Activated CD4-positive, alpha-beta T cell treated with anti-CD3 and anti-CD28 coated beads, Interleukin-2, amount 10 ng/mL, durations not matched to agents 7 days and 5 days (primary cell): ENCODE measurements around the gene SPATS2. TPM values are rescaled to one million over a fixed set of nuclear protein-coding genes. Genes with fewer than 3 reads are reported as not detected.

ENCODE experiments used
- CTCF ChIA-PET: fragments of 350-600 bp; sonication (Branson Sonifier 250); formaldehyde crosslinking; loops from one replicate; lab custom pipeline; 2021; ENCODE audit warnings: antibody characterized with exemption; lab: Charles Lee
- POLR2A ChIA-PET: fragments of 350-600 bp; sonication (Branson Sonifier 250); formaldehyde crosslinking; loops from one replicate; lab custom pipeline; 2021; ENCODE audit warnings: antibody characterized with exemption; lab: Charles Lee
- DNase-seq: peaks from one replicate; pipeline ENCODE4 v3.0.0-alpha.2; 2020
- H3K27ac Mint-ChIP-seq: one replicate; pipeline ENCODE4 v1.8.0; 2021; ENCODE audit warnings: mild to moderate bottlenecking, moderate library complexity, mixed read lengths
- H3K27me3 Mint-ChIP-seq: one replicate; pipeline ENCODE4 v1.8.0; 2021; ENCODE audit warnings: mixed read lengths
- H3K36me3 Mint-ChIP-seq: one replicate; pipeline ENCODE4 v1.8.0; 2021; ENCODE audit warnings: low read depth, mixed read lengths
- H3K4me1 Mint-ChIP-seq: one replicate; pipeline ENCODE4 v1.8.0; 2021; ENCODE audit warnings: mixed read lengths
- H3K4me3 Mint-ChIP-seq: one replicate; pipeline ENCODE4 v1.8.0; 2021; ENCODE audit warnings: mild to moderate bottlenecking, moderate library complexity, mixed read lengths
- H3K9me3 Mint-ChIP-seq: one replicate; pipeline ENCODE4 v1.8.0; 2021; ENCODE audit warnings: mixed read lengths
- total RNA-seq, 2 experiments: library from RNA; stranded (reverse); gene quantifications; one replicate each; pipeline ENCODE4 v1.2.3, GENCODE V29; 2021

Gene SPATS2
- total RNA-seq, 2 experiments from 2014 or later = 12.8 to 20.3 TPM

DNA sequence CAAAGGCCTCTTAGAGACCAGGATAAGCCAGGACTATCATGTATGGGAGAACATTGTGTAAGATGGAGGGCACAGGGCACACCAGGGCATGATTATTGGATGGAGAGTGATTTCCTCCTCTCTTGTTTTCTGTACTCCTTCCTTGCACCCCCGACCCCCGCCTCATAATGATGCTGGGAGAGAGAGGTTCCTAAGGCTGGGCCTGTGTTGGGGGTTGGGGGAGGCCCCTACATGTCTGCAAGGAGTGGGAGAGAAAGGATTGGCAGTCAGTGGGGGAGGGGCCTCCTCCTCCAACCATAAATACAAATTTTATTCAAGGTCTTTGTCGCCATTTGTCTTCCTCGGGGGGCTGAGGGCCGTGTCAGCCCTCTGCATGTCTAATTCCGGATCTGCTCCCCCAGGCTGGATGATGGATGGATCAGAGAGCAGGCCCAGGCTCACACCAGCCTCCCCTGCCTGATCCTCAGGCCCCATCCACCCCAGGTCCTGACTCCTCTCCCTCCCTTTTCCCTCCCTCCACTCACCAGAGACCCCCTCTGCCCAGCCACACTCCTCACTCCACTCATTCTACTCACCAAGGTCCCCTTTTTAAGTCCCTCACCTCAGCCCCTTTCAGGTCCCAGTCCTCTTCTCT, 28.3 kb upstream of the SPATS2 start:
- Mint-ChIP-seq H3K36me3 (no peaks in the 10 kb centered on the region), H3K9me3 (no peaks in the 10 kb centered on the region), H3K27ac (no peak overlapping the region), H3K4me3 (no peak overlapping the region), H3K27me3 (peaks cover 87% of the 10 kb centered on the region), H3K4me1 (peaks cover 33% of the 10 kb centered on the region)
- no peak for DNase-seq
- POLR2A ChIA-PET = no interaction called here
- CTCF ChIA-PET = interaction anchor here (1.2 to 4.6 kb wide), 5 partner anchors 8 to 50 kb away, joined by 5 to 29 read pairs (median 17); partner anchors contain the start of genes DNAJC22, PRPH and TROAP

DNA sequence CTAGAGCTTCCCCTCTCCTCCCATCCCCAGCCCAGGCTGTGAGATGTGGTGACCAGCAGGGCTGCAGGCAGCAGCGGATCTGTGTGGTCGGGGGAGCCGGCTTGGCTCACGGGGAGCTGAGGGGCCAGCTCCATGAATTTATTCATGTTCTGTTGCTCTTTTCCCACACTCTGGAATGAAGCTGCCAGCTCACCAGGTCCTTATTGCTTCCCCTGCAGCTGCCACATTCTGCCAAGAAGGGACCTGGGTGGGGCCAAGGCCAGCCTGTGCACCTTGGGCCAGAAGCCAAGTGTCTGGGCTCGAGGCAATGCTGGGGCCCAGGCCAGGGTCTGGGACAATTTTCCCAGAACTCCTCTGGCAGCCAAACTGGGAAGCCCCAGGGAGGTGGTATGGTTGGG, 27.8 kb upstream of the SPATS2 start:
- H3K4me3 Mint-ChIP-seq = no peak overlapping the region
- DNase-seq = no peak
- ChIA-PET CTCF (interaction anchor here (1.2 kb wide), 1 partner anchor 9 kb away, joined by 5 read pairs; no protein-coding TSS in a partner anchor), POLR2A (no interaction called here)
- H3K27ac Mint-ChIP-seq = no peak overlapping the region
- H3K4me1 Mint-ChIP-seq = peaks cover 33% of the 10 kb centered on the region
- peaks cover 88% of the 10 kb centered on the region for H3K27me3 Mint-ChIP-seq
- H3K36me3 Mint-ChIP-seq = no peaks in the 10 kb centered on the region
- no peaks in the 10 kb centered on the region for H3K9me3 Mint-ChIP-seq

GRCh38 chr12:49340095-49340870, 27.0 kb upstream of the SPATS2 start:
- peaks cover 84% of the 10 kb centered on the region for H3K27me3 Mint-ChIP-seq
- POLR2A ChIA-PET = no interaction called here

GRCh38 chr12:49340971-49341776, 26.1 kb upstream of the SPATS2 start:
- no peak for DNase-seq
- Mint-ChIP-seq H3K4me3 (no peak overlapping the region), H3K9me3 (no peaks in the 10 kb centered on the region), H3K27me3 (peaks cover 86% of the 10 kb centered on the region), H3K36me3 (no peaks in the 10 kb centered on the region), H3K27ac (no peak overlapping the region), H3K4me1 (peaks cover 34% of the 10 kb centered on the region)
- ChIA-PET CTCF (interaction anchor here (0.7 to 4.0 kb wide), 16 partner anchors 9 to 170 kb away, joined by 3 to 32 read pairs (median 4); partner anchors contain the start of genes PRPH, SPATS2 and TROAP), POLR2A (no interaction called here)

More at GRCh38 chr12:49340095-49340870, 27.0 kb upstream of the SPATS2 start:
- H3K9me3 Mint-ChIP-seq = no peaks in the 10 kb centered on the region
- CTCF ChIA-PET = interaction anchor here (1.0 to 4.0 kb wide), 5 partner anchors 8 to 75 kb away, joined by 3 to 32 read pairs (median 5); partner anchors contain the start of gene PRPH
- DNase-seq = no peak
- H3K4me1 Mint-ChIP-seq = peaks cover 31% of the 10 kb centered on the region
- H3K4me3 Mint-ChIP-seq = no peak overlapping the region
- no peak overlapping the region for H3K27ac Mint-ChIP-seq
- H3K36me3 Mint-ChIP-seq = no peaks in the 10 kb centered on the region

DNA sequence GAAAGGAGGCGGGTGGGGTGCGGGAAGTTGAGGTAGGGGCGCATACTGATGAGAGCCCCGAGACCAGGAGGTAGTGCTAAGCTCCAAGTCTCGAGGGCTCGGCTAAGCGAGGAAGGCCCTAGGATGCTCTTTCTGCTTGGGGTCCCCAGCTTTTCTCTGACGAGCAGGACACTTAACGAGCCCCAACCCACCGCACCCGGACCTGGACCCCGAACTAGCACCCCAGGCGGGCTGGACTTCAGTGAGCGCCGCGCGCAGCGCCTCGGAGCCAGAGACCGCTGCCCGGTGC, 25.5 kb upstream of the SPATS2 start:
- Mint-ChIP-seq H3K27me3 (peaks cover 89% of the 10 kb centered on the region), H3K4me3 (peak overlapping the region; percentile 13)

GRCh38 chr12:49342066-49342913, 25.0 kb upstream of the SPATS2 start:
- CTCF ChIA-PET = interaction anchor here (0.6 to 4.0 kb wide), 25 partner anchors 10 to 287 kb away, joined by 3 to 32 read pairs (median 4); partner anchors contain the start of genes PRPH, SPATS2 and TROAP
- POLR2A ChIA-PET = no interaction called here
- Mint-ChIP-seq H3K27me3 (peaks cover 89% of the 10 kb centered on the region), H3K27ac (no peak overlapping the region), H3K4me3 (peak overlapping the region; percentile 27), H3K4me1 (peaks cover 34% of the 10 kb centered on the region), H3K9me3 (no peaks in the 10 kb centered on the region), H3K36me3 (no peaks in the 10 kb centered on the region)
- peak; percentile 75 for DNase-seq

More for the DNA sequence above, 25.5 kb upstream of the SPATS2 start:
- no peak for DNase-seq
- POLR2A ChIA-PET = no interaction called here
- H3K9me3 Mint-ChIP-seq = no peaks in the 10 kb centered on the region
- no peaks in the 10 kb centered on the region for H3K36me3 Mint-ChIP-seq
- H3K27ac Mint-ChIP-seq = no peak overlapping the region
- CTCF ChIA-PET = interaction anchor here (0.8 to 4.0 kb wide), 21 partner anchors 9 to 286 kb away, joined by 3 to 32 read pairs (median 4); partner anchors contain the start of genes PRPH, SPATS2 and TROAP
- peaks cover 34% of the 10 kb centered on the region for H3K4me1 Mint-ChIP-seq

DNA sequence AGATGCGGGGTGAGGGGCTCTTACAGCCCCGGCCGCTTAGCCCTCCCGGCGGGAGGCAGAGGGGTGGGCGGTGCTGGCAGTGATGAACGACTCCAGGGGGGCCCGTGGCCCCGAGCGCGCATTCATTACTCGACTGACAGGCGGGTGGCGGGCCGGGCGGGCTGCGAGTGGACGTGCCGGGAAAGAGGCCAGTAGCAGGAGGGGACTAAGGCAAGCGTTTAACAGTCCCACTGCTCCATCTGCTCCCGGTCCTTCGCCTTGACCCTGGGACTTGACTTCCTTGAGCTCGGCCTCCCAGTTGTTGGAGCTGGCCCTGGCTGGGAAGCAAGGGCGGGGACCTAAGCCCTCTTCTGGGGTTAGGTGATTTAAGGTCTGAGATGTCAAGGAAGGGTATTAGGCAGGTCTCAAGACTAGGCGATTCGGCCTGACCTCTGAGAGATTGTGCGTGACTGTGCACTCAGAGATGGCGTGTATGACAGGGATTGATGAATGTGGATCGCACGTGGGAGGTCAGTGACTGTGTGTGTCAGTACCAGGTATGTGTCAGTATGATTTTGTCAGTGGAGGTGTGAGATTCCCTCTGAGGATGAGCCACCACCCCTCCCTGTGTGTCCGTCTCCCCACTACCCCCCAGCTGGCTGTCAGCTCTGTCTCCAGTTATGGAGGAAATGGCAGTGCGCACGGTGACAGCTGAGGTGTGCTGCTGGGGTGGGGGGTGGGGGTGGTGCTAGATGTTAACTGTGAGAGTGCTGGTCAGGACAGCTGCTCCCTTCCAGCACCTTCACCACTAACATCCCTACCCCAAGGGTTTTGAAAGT, 24.1 kb upstream of the SPATS2 start:
- peak overlapping the region; percentile 27 for H3K4me3 Mint-ChIP-seq
- CTCF ChIA-PET = interaction anchor here (0.6 to 4.0 kb wide), 16 partner anchors 11 to 1707 kb away, joined by 3 to 32 read pairs (median 6); partner anchors contain the start of genes PRPH, SPATS2 and TROAP
- H3K36me3 Mint-ChIP-seq = no peaks in the 10 kb centered on the region
- DNase-seq = no peak
- peaks cover 27% of the 10 kb centered on the region for H3K4me1 Mint-ChIP-seq
- H3K9me3 Mint-ChIP-seq = no peaks in the 10 kb centered on the region
- peaks cover 85% of the 10 kb centered on the region for H3K27me3 Mint-ChIP-seq
- no peak overlapping the region for H3K27ac Mint-ChIP-seq
- POLR2A ChIA-PET = no interaction called here

- no peak for DNase-seq
- Mint-ChIP-seq H3K27ac (no peak overlapping the region), H3K4me3 (no peak overlapping the region), H3K36me3 (no peaks in the 10 kb centered on the region), H3K27me3 (peaks cover 81% of the 10 kb centered on the region), H3K4me1 (peaks cover 27% of the 10 kb centered on the region), H3K9me3 (no peaks in the 10 kb centered on the region)
- POLR2A ChIA-PET = no interaction called here
- CTCF ChIA-PET = interaction anchor here (3.9 to 4.0 kb wide), 2 partner anchors 12 to 48 kb away, joined by 30 to 32 read pairs; partner anchors contain the start of gene PRPH
Measured at GRCh38 chr12:49344486-49345050, 22.7 kb upstream of the SPATS2 start.

- H3K9me3 Mint-ChIP-seq = no peaks in the 10 kb centered on the region
- DNase-seq = no peak
- POLR2A ChIA-PET = no interaction called here
- no peak overlapping the region for H3K4me3 Mint-ChIP-seq
- CTCF ChIA-PET = interaction anchor here (2.5 to 4.7 kb wide), 4 partner anchors 13 to 167 kb away, joined by 22 to 47 read pairs (median 35); partner anchors contain the start of gene PRPH
- H3K36me3 Mint-ChIP-seq = no peaks in the 10 kb centered on the region
- H3K4me1 Mint-ChIP-seq = peaks cover 27% of the 10 kb centered on the region
- H3K27me3 Mint-ChIP-seq = peaks cover 79% of the 10 kb centered on the region
- H3K27ac Mint-ChIP-seq = no peak overlapping the region
Measured at GRCh38 chr12:49345051-49345824, 22.0 kb upstream of the SPATS2 start.
